DOHH2 (cell line): ENCODE data around the gene CRHR1.

Experiments used
- H3F3A ChIP-seq: fragments of 200-600 bp; sonication (generic), shearing (Covaris generic); 2 replicates; pipeline ENCODE4 v1.6.0; 2016; ENCODE audit warnings: antibody characterized with exemption, mild to moderate bottlenecking; ENCODE audit not compliant: control insufficient read depth, insufficient read depth
- H3K27ac ChIP-seq: fragments of 200-600 bp; sonication (generic); 2 replicates; pipeline ENCODE4 v1.5.1; 2014; ENCODE audit warnings: low read depth, mild to moderate bottlenecking, low read length, moderate library complexity
- H3K27me3 ChIP-seq: fragments of 200-600 bp; sonication (generic); 2 replicates; pipeline ENCODE4 v1.6.1; 2014; ENCODE audit warnings: mild to moderate bottlenecking, low read length, mixed read lengths; ENCODE audit not compliant: control insufficient read depth
- H3K36me3 ChIP-seq: fragments of 200-600 bp; sonication (generic); 2 replicates; pipeline ENCODE4 v1.6.1; 2014; ENCODE audit warnings: mild to moderate bottlenecking, low read length, moderate library complexity, mixed read lengths; ENCODE audit not compliant: control insufficient read depth
- H3K4me1 ChIP-seq: fragments of 200-600 bp; sonication (generic); 2 replicates; pipeline ENCODE4 v1.6.1; 2014; ENCODE audit warnings: mild to moderate bottlenecking, low read length, mixed read lengths; ENCODE audit not compliant: control insufficient read depth
- H3K4me2 ChIP-seq: fragments of 200-600 bp; sonication (generic); 2 replicates; pipeline ENCODE4 v1.6.0; 2014; ENCODE audit warnings: mild to moderate bottlenecking, low read length, moderate library complexity
- H3K4me3 ChIP-seq: fragments of 200-600 bp; sonication (generic); 2 replicates; pipeline ENCODE4 v1.5.1; 2014; ENCODE audit warnings: mild to moderate bottlenecking, low read length, mixed read lengths
- H3K79me2 ChIP-seq: fragments of 200-600 bp; sonication (generic); 2 replicates; pipeline ENCODE4 v1.6.1; 2014; ENCODE audit warnings: mild to moderate bottlenecking, low read length, mixed read lengths; ENCODE audit not compliant: control insufficient read depth
- H3K9me2 ChIP-seq: fragments of 200-600 bp; sonication (generic); replicated peaks from 2 replicates; pipeline ENCODE4 v1.6.1; 2014; ENCODE audit warnings: mild to moderate bottlenecking, low read length, mixed read lengths; ENCODE audit not compliant: control insufficient read depth
- H3K9me3 ChIP-seq: fragments of 200-600 bp; sonication (generic); 2 replicates; pipeline ENCODE4 v1.6.1; 2014; ENCODE audit warnings: antibody characterized with exemption, low read length, mixed read lengths; ENCODE audit not compliant: control insufficient read depth, insufficient read depth
- H4K20me1 ChIP-seq: fragments of 200-600 bp; sonication (generic); 2 replicates; pipeline ENCODE4 v1.6.0; 2014; ENCODE audit warnings: low read depth, mild to moderate bottlenecking, antibody characterized with exemption, low read length, moderate library complexity; ENCODE audit not compliant: control insufficient read depth, insufficient read depth
- CTCF ChIP-seq: fragments of 200-600 bp; sonication (generic); IDR thresholded peaks from one replicate; pipeline ENCODE4 v1.5.1; 2014; ENCODE audit warnings: antibody characterized with exemption, mild to moderate bottlenecking, low read depth, low read length; ENCODE audit not compliant: poor library complexity, severe bottlenecking
- EZH2phosphoT487 ChIP-seq: fragments of 200-600 bp; sonication (generic); IDR thresholded peaks from 2 replicates; pipeline ENCODE4 v1.6.1; 2017; ENCODE audit warnings: borderline replicate concordance, mild to moderate bottlenecking, antibody characterized with exemption, low read length, moderate library complexity, mixed read lengths

Gene CRHR1

GRCh38 chr17:45820052-45820780 lies 36.1 kb downstream of the CRHR1 start:
- Histone ChIP-seq H3K27me3 (no peaks in the 10 kb centered on the region), H3K4me2 (no peak overlapping the region), H3F3A (no peaks in the 10 kb centered on the region), H3K79me2 (no peaks in the 10 kb centered on the region), H3K4me3 (no peak overlapping the region), H3K9me2 (no peaks in the 10 kb centered on the region), H3K9me3 (no peaks in the 10 kb centered on the region), H3K4me1 (no peaks in the 10 kb centered on the region), H3K27ac (no peak overlapping the region), H3K36me3 (no peaks in the 10 kb centered on the region), H4K20me1 (no peaks in the 10 kb centered on the region; the same call in 1 of the 2 replicates)
- no peak for TF ChIP-seq EZH2phosphoT487
- TF ChIP-seq CTCF: no peak

GRCh38 chr17:45821147-45821546 lies 37.0 kb downstream of the CRHR1 start:
- no peaks in the 10 kb centered on the region for H3K27me3 ChIP-seq

GRCh38 chr17:45823598-45823997 lies 39.5 kb downstream of the CRHR1 start:
- no peaks in the 10 kb centered on the region for H3K79me2 ChIP-seq
- no peaks in the 10 kb centered on the region for H3K4me1 ChIP-seq
- H3K4me3 ChIP-seq: no peak overlapping the region
- H3K9me3 ChIP-seq: no peaks in the 10 kb centered on the region
- H3F3A ChIP-seq: no peaks in the 10 kb centered on the region
- no peaks in the 10 kb centered on the region for H3K9me2 ChIP-seq
- H4K20me1 ChIP-seq: no peaks in the 10 kb centered on the region; the same call in 1 of the 2 replicates
- TF ChIP-seq CTCF: no peak
- TF ChIP-seq EZH2phosphoT487: no peak
- no peak overlapping the region for H3K27ac ChIP-seq
- no peaks in the 10 kb centered on the region for H3K27me3 ChIP-seq
- H3K4me2 ChIP-seq: no peak overlapping the region
- H3K36me3 ChIP-seq: no peaks in the 10 kb centered on the region

More at GRCh38 chr17:45821147-45821546, 37.0 kb downstream of the CRHR1 start:
- Histone ChIP-seq H3K27ac (no peak overlapping the region), H4K20me1 (no peaks in the 10 kb centered on the region; the same call in 1 of the 2 replicates), H3K4me1 (no peaks in the 10 kb centered on the region), H3K79me2 (no peaks in the 10 kb centered on the region), H3F3A (no peaks in the 10 kb centered on the region), H3K4me3 (no peak overlapping the region), H3K4me2 (no peak overlapping the region), H3K36me3 (no peaks in the 10 kb centered on the region), H3K9me3 (no peaks in the 10 kb centered on the region), H3K9me2 (no peaks in the 10 kb centered on the region)
- TF ChIP-seq EZH2phosphoT487 (no peak), CTCF (no peak)
